EH (cell line): ENCODE results near the gene CACFD1.

Experiments used
- DNase-seq: peaks from one replicate; pipeline ENCODE4 v3.0.0-alpha.2; 2015; ENCODE audit warnings: low read depth

CACFD1 gene

DNA sequence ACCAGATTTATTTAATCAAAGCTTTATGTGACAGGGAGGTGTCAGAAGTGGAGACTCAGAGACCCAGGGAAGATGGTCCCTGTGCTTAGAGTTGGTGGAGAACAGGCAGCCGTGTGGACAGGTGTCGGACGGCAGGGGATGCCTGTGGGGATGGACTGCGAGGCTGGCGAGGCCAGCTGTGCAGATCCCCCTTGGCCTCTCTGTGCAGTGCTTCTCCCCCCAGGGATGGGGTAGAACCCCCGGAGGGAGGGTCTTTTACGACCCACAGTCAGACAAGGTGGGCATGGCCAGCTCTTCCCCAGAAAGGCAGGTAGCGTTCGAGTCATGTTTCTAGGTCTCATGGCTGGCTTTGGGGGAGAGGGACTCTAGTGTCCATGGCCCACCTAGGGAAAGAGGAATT lies 23.8 kb downstream of the CACFD1 start:
- no peak for DNase-seq

DNA sequence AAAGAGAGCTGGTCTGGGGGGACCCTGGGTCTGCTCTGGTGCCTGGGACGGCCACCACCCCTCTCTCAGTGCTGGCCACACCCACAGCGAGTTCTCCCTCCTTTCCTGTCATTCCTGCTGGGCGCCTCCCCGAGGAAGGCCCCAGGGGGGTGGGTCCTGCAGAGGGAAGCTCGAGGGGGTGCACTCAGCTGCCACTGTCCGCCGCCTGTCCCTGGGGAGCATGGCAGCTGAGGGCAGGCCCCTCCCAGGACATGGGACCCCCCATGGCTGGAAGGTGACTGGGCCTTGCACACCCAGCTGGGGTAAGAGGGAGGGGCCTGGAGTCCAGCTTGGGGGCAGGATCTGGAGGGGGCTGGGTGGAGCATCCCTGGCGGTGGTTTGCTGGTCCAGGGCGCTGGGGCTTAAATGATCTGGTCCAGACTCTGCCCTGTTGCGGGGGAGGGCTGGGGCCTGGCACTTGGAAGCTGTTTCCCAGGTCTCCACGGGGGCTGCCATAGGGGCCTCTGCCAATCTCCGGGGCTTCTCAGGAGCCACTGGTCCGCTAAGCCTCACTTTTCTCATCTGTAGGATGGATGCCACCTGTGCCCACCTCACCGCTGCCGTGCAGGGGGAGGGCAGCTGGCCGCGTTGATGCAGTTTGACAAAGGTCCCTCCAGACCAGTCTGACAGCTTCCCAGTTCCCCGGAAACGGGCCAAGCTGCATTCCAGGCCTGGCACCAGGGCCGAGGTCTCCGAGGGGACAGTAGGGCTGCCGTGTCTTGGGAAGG lies 25.1 kb downstream of the CACFD1 start:
- no peak for DNase-seq

DNA sequence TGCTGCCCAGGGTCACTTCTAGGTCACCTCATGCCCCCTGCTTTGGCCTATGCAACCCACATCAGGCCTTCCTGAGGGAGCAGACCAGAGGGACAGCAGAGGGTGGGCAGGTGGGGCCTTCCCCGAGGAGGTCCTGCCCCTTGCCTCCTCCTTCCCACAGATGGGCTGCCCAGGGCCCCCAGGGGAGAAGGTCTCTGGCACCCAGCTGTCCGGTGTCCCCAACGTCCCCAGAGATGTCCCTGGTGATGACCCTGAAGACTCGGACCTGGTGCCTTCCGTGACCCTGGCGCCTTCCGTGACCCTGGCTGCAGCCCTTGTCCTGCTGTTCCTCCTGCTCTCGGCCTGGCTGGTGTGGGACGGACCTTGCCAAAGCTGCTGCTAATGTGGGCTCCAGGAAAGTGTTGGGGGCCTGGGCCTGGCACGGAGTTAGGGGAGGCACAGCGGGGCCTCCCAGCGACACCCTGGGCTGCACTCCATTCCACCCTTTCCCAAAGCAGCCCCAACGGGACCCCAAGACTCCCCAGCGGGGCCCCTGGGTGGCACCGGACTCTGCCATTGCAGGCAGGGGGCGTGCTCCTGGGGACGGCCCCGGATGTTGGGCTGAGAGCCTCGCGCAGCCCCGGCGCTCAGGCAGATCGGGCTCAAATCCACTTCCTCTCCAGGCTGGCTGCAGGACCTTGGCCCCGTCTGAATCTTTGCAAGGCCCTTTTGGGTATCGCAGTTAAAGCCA lies 25.9 kb downstream of the CACFD1 start:
- no peak for DNase-seq

DNA sequence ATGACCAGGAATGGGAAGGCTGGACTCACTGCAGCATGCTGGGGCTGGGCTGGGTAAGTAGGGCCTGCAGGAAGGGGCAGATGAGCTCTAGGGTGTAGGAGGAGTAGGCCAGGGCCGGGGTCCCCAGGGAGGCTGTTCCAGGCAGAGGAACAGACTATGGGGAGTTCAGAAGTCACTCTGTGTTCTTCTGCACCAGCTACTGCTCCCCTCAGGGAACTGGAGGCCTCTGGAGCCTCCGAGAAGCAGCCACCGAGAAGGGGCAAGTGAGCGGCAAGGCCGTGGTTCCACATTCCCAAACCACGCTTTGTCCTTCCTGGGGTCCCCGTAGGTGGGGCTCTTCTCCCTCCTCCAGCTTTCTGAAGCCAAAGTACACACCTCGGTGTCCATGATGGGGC lies 27.6 kb downstream of the CACFD1 start:
- no peak for DNase-seq

DNA sequence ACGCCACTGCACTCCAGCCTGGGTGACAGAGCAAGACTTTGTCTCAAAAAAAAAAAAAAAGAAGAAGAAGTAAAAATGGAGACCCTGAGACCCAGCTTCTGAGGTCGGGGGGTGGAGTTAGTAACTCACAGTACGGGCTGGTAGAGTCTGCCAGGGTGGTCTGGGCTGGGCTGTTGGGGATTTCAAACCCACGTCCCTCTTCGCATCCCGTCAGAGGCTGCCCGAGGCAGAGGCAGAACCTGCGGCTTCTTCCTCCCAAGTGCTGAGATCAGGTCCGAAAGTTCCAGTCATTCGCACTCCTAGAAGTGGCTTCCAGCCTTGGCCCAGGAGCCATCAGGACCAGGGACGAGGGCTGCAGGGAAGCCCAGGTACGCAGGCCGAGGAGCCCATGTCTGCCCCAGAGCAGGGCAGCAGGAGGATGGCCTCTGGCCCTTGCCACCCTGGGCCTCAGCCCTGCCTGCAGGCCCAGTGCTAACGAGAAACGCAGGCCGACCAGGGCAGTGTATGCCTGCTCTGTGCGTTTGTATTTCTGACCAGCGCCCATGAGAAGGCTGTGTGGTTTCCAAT lies 29.0 kb downstream of the CACFD1 start:
- DNase-seq, result no peak

DNA sequence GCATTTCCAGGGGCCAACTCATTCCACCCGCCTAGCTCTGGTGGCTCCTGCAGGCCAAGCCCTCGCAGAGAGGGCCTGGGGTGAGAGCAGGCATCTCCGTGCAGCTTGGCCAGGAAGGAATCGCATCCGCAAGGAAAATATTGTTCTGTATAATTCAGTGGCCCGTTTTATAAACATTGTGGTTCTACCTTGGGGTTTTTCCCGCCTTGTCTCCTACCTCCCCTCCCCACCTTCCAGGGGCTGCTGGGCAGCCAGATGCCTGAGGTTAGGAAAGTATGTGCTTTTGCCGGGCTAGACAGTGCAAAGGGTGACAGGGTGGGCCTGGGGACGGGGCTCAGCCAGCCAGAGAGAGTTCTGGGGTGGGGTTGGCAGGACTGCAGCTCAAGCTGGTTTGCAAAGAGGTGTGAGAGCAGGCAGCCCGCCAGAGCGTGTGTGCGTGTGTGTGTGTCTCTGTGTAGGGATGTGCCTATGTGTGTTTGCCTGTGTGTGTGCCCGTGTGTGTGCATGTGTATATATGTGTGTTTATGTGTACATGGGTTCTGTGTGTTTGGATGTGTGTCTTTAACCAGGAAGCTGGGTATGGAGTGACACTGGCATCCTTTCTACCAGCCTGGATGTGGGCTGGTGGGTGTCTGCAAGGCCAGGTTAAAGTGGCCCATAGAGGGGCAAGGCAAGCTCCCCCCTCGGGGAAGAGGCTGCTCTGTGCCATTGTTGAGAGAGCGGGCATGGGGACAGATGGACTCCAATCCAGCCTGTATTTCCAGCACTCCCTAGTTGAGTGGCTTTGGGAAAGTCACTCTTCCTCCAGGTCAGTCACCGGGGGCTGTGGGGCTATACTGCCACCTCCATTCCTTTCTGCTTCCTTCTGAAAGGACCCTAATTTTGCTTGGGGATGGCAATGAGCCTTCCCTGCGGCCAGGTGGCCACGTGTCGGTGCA lies 29.7 kb downstream of the CACFD1 start:
- DNase-seq, result no peak

DNA sequence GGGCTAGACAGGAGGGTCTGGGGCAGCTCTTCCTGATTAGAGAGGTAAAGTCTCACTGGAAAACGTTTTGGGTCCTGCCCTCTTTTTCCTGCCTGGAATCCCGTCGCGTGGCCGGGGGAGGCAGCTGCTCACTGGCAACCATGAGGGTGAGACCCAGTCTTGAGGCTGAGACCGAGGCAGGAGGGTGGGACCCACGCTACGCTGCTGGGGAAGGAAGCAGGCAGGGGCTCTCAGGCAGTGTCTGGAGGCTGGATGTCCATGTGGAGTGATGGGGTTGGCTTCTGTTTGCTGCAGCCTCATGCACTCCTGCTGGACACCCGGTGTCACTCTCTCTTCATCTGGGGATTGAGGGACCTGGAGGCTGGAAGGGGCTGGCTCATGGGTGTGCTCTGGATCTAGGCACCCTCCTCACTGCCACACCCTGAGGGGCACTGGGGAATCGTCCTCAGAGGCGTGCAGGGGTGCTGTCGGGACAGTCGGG lies 30.5 kb downstream of the CACFD1 start:
- no peak for DNase-seq

DNA sequence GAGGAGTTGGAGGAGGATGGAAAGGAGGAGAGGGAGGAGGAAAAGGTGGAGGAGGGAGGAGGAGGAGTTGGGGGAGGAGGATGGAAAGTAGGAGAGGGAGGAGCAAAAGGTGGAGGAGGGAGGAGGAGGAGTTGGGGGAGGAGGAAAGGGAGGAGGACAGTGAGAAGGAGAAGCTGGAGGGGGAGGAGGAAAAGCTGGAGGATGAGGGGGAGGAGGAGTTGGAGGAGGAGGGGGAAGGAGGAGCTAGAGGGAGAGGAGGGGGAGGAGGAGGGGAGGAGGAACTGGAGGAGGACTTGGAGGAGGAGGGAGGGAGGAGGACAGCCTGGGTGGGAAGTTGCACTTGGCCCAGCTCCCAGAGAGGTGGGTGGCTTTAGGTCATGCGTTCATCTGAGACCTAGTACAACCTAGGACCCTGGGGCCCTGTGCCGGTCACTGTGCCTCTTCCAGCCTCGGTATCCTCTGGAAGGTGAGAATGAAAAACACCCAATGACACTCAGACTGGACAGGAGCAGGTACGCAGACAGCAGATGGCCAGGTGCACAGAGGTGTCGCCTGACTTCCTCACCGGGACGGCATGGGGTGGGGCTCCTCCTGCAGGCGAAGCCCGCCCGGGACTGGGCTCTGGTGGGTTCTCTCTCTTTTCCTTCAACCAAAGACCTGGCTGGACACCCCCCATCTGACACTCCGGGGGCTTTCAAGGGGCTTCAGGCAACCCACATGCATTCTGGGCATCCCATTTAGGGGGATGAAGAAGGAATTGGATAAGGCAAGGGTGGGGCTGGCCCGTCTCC lies 31.3 kb downstream of the CACFD1 start:
- no peak for DNase-seq

DNA sequence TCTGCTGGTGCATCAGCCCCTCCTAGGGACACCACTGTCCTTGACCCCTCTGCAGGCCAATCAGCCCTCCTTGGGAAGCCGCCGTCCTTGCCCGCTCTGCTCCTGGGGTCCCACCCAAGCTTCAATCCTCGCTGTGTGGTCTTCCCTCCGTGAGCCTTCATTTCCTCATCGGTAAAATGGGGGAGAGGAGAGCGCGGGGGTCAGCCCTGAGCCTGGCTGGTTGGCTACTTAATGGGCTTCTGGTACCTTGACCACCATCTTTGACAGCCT lies 31.8 kb downstream of the CACFD1 start:
- no peak for DNase-seq

DNA sequence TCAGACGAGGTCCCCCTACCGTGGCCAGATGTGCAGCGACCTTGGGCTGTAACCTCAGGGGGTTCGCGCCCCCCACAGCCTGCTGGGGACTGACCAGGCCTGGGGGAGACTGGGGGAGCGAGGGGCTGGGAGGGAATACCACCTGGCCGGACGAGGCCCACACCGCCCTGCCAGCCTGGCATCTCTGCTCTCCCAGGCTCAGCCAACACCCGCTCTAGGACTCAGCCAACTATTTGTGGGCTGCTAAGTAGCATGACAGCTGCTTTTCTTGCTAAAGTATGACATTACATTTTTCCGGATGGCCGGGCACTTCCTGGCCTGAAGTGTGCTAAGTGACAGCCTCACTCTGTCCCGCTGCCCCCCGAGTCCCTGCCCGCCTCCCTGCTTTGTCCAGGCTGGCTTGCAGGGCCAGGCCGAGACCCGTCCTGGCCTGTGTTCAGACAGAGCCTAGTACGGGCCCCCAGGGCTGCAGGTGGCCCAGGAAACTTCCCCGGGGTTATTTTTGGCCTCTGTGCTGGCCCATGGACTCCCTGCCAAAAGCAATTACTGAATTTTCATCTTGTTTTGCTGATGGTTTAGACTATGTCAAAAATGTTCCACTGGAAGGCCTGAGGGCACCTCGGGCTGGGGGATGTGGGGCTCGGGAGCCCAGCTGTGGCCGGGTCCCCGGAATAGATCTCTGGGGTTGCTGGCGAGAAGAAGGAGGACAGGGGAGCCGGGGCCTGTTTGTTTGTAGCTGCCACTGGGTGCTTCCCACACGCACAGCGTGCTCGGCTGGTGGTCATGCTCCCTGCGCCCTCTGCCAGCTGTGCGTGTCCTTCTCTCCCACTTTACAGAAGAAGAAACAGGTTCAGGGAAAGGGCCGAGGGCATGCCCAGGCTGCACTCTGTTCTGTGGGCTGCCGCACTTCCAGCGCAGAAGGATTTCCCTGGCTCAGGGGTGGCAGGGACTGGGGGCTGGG lies 32.6 kb downstream of the CACFD1 start:
- peak; percentile 18 for DNase-seq

DNA sequence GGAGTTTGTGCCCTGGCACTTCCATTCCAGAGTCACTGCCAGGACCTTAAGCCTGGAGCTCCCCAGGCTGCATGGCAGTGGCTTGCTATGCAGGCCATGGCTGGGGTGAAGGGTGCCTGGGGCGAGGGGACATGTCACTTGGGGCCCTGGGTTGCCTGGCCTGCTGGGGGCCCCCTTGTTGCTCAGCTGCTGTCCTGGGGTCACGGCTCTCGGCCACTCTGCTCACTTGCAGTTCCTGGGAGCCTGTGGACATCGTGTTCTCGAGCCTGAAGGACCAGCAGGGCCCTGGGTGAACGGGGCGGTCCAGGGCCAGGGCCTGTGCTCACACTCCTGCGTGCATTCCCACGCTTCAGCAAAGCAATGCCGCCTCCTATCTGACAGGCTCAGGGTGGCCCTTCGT lies 33.6 kb downstream of the CACFD1 start:
- no peak for DNase-seq

DNA sequence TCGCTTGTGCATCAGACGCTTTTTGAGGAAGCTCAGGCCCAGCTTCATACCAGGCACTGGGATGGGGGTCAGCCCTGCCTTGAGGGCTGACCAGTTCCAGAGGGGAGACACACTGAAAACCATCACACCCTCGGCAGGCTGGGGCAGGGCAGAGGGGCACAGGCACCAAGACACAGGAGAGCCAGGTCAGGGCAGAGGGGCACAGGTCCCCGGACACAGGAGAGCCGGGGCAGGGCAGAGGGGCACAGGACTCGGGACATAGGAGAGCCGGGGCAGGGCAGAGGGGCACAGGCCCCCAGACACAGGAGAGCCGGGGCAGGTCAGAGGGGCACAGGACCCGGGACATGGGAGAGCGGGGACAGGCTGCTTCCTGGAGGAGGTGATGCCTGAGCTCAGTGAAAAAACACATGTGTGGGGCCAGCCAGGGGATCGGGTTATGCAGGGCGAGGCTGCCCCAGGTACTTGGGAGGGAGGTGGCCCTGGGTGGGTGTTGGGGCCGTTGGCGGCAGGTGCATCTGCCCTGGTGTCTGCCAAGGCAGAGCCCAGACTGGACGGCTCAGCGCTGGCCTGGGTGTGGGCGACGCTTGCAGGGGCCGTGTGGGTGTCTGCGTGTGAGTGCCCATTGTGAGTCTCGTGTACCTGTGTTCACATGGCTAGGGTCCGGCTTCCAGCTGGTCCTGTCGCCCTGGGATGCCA lies 34.2 kb downstream of the CACFD1 start:
- DNase-seq, result no peak

DNA sequence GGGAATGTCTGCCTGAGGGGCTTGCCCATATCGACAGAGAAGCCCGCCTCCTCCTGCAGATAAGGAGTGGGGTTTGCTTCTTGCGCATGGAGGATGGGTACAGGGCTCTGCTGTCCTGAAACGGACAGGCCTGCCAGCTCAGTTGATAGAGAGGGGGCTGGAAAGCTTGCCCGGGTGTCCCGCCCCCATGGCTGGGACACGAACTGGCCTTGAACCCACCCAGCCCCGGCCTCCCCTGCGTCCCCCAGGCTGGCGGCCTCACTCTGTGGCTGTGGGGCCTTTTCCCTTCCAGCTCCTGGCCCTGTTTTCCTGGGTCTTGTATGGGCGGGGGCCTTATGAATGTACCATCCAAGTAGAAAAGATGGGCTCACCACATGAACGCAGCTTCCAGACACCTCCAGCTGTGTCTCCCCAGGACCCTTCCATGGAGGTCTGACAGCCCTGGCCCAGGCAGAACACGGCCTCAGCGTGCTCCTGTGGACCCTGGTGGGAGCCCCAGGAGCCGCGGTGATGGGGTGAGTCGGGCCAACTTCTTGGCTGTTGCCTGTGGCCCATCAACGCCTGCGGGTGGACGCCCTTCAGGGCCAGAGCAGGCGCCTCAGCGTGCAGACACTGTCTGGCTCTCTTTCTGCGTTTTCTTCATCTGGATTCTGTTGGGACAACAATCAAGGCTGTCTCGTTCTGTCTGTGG lies 35.0 kb downstream of the CACFD1 start:
- DNase-seq, result no peak

DNA sequence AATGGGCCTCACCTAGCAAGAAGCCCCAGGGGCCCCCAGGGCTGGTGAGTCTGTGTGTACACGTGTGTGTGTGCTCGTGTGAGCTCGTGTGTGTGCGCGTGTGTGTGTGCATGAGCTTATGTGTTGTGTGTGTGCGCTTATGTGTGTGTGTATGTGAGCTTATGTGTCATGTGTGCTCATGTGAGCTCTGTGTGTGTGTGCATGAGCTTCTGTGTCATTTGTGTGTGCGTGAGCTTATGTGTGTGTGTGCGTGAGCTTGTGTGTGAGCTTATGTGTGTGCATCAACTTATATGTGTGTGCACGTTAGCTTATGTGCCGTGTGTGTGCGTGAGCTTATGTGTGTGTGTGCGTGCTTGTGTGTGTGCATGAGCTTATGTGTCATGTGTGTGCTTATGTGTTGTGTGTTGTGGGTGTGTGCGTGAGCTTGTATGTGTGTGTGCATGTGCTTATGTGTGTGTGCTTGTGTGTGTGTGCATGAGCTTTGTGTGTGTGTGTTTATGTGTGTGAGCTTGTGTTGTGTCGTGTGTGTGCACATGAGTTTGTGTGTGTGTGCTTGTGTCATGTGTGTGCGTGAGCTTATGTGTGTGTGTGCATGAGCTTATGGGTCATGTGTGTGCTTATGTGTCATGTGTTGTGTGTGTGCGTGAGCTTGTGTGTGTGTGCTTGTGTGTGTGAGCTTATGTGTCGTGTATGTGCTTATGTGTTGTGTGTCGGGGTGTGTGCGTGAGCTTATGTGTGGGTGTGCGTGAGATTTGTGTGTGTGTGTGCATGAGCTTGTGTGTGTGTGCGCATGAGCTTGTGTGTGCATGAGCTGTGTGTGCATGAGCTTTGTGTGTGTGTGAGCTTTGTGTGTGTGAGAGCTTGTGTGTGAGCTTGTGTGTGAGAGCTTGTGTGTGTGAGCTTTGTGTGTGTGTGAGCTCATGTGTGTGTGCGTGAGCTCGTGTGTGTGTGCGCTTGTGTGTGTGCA lies 35.8 kb downstream of the CACFD1 start:
- no peak for DNase-seq

DNA sequence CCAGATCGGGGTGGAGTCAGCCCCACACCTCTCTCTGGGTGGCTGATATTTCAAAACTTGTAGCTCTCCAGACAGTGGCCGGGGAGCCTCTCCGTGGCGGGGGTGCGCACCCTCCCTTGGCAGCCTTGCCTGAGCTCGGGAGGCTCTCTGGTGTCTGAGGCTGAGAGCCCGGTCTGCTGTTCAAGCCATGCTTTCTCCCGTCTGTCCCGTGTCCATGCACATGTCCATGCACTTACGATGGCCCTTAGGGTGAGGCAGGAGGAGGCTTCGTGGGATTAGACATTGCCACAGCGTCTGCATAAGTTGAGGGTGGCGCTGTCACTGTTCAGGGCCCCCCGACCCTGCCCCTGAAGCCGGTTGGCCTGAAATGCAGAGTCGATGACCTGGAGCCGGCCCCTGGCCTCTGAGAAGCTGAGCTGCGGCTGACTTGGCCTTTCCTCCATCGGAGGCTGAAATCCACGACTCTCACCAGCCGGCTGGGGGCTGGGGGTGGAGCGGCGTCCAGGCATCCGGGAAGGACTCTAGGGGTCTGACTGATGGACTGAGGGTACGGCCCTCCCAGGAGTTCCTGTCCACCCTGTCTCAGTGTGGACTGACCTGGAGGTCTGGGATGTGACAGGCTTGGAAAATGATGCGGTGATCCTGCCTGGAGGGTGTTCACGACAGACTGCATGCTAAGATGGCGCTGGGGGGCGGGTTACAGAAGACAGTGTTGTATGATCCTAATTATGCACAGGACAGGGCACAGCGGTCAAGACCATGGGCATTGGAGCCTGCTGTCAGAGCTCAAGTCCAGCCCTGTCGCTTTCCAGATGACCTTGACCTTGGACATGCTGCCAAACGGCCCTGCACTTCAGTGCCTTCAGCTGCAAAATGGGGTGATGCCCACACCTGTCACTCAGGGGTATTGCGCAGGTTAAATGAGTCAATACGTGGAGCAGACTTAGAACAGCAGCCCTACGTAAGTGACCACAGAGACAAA lies 37.4 kb downstream of the CACFD1 start:
- no peak for DNase-seq

DNA sequence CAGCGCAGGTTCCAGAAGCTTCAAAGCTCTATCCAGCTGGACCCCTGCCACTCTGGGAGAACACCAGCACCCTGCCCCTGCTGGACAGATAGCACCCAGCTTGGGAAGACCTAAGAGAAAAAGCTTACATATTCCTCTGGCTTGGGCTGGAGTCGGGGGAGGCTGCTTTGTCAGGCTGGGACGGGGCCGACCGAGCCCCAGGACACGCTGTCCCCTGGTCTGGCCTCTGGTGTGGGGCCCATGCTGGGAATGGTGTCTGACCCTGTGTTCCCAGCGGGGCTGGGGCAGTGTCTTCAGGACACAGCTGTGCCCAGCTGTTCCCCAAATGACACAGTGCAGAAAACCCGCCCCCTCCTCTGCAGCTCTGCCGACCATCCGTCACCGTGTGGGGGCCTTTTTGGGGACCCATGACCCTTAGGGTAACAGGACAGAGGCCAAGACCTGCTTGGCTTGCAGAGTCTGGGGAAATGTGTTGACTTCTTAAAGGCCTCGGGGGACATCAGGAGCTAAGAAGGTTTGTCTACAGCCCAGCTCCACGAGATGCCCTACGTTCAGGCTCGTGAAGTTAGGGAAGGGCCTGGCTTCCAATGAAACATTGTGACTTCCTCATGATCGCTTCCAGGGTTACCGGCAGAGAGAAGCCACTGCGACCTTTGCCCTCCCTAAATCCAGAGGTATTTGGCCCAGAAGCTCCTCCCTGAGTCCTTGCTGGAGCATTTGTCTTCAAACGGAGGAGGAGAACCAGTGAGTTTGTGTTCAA lies 39.5 kb downstream of the CACFD1 start:
- DNase-seq, result no peak
